K562 (cell line): ENCODE measurements around the gene PELI2.

Experiments used
- POLR2A ChIP-seq: fragments of 450-650 bp; conservative IDR thresholded peaks from 2 replicates; pipeline ENCODE4 v1.6.1; 2016
- POLR2AphosphoS5 ChIP-seq: IDR thresholded peaks from 2 replicates; pipeline ENCODE4 v1.6.1; 2011; ENCODE audit warnings: mild to moderate bottlenecking, low read depth, low read length, moderate library complexity; ENCODE audit not compliant: control insufficient read depth, insufficient read depth
- RFX5 ChIP-seq: IDR thresholded peaks from 2 replicates; pipeline ENCODE4 v1.6.1; 2011; ENCODE audit warnings: low read depth, mild to moderate bottlenecking, improper control_type of control experiment, low read length
- SAFB ChIP-seq: fragments of 200-400 bp; formaldehyde crosslinking; IDR thresholded peaks from 2 replicates; pipeline ENCODE4 v1.6.1; 2017; ENCODE audit warnings: low read depth, low read length, borderline replicate concordance
- SMARCB1 ChIP-seq: IDR thresholded peaks from 2 replicates; pipeline ENCODE4 v1.6.1; 2011; ENCODE audit warnings: improper control_type of control experiment, low read depth; ENCODE audit not compliant: insufficient read length
- TCF7 ChIP-seq: sonication (generic); IDR thresholded peaks from 2 replicates; pipeline ENCODE4 v1.6.1; 2016; ENCODE audit warnings: antibody characterized with exemption, borderline replicate concordance
- TEAD2 ChIP-seq: fragments of 450-650 bp; IDR thresholded peaks from 2 replicates; pipeline ENCODE4 v1.6.1; 2016; ENCODE audit warnings: missing genetic modification characterization, control low read depth, missing compliant biosample characterization
- ZFP36 ChIP-seq: fragments of 150-350 bp; IDR thresholded peaks from 2 replicates; pipeline ENCODE4 v1.6.1; 2018; ENCODE audit warnings: low read length, low read depth; ENCODE audit not compliant: partially characterized antibody
- ZNF133 ChIP-seq: fragments of 250-450 bp; sonication (Bioruptor Pico); IDR thresholded peaks from 2 replicates; pipeline ENCODE4 v1.4.0; 2020; ENCODE audit warnings: mild to moderate bottlenecking
- ZNF274 ChIP-seq: IDR thresholded peaks from 2 replicates; pipeline ENCODE4 v1.6.1; 2011; ENCODE audit warnings: low read depth, mild to moderate bottlenecking, low read length, moderate library complexity, borderline replicate concordance
- TF ChIP-seq, protein P1 (sequence below), 3 experiments: IDR thresholded peaks in 2 of 3; conservative IDR thresholded peaks in 1 of 3; 2 replicates each; pipeline ENCODE4 v1.5.1; 2011 to 2012; ENCODE audit warnings: low read length in 3 of 3, mild to moderate bottlenecking in 3 of 3, control low read depth in 2 of 3, improper control_type of control experiment in 1 of 3, inconsistent platforms in 1 of 3, low read depth in 1 of 3, mixed read lengths in 1 of 3, moderate library complexity in 1 of 3; ENCODE audit not compliant: insufficient read depth in 2 of 3
- TF ChIP-seq, protein P2 (sequence below): fragments of 450-650 bp; IDR thresholded peaks from 2 replicates; pipeline ENCODE4 v1.6.1; 2016; ENCODE audit warnings: borderline replicate concordance
- TF ChIP-seq, protein P3 (sequence below): fragments of 250-450 bp; sonication (Bioruptor Pico); IDR thresholded peaks from 2 replicates; pipeline ENCODE4 v1.5.0; 2020; ENCODE audit warnings: mild to moderate bottlenecking, borderline replicate concordance

DNA sequence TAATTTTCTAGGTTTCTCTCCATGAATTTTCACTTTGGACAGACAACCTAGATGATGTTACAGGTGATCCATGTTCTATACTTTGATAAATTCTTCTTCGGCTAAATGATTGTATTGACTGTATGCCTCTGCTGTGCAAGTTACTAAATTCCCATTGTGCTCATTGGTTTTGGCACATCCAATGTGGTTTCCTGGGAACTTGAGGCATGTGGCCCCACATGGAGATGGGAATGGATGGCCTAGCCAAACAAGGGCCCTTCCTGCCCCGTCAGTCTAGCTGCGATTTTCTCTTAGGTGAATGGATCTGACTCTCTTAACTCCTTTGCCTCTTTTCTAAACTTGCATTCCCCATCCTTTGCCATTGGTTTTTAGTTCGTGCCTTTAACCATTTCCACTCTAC lies 186.2 kb downstream of the PELI2 start:
- TF ChIP-seq SAFB = no peak
- no peak for TF ChIP-seq ZNF133 (CRISPR knock-in tag)
- TF ChIP-seq, protein P1, sequence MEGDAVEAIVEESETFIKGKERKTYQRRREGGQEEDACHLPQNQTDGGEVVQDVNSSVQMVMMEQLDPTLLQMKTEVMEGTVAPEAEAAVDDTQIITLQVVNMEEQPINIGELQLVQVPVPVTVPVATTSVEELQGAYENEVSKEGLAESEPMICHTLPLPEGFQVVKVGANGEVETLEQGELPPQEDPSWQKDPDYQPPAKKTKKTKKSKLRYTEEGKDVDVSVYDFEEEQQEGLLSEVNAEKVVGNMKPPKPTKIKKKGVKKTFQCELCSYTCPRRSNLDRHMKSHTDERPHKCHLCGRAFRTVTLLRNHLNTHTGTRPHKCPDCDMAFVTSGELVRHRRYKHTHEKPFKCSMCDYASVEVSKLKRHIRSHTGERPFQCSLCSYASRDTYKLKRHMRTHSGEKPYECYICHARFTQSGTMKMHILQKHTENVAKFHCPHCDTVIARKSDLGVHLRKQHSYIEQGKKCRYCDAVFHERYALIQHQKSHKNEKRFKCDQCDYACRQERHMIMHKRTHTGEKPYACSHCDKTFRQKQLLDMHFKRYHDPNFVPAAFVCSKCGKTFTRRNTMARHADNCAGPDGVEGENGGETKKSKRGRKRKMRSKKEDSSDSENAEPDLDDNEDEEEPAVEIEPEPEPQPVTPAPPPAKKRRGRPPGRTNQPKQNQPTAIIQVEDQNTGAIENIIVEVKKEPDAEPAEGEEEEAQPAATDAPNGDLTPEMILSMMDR (IDR thresholded peaks at IDR 0.05 in 2 of 3, conservative IDR thresholded peaks at IDR 0.05 in 1 of 3; ENCODE audit: insufficient read depth in 2 of 3, low read depth in 1 of 3, low read length in 3 of 3) = no peak
- TF ChIP-seq TEAD2 (tag) = no peak
- TF ChIP-seq, protein P2, sequence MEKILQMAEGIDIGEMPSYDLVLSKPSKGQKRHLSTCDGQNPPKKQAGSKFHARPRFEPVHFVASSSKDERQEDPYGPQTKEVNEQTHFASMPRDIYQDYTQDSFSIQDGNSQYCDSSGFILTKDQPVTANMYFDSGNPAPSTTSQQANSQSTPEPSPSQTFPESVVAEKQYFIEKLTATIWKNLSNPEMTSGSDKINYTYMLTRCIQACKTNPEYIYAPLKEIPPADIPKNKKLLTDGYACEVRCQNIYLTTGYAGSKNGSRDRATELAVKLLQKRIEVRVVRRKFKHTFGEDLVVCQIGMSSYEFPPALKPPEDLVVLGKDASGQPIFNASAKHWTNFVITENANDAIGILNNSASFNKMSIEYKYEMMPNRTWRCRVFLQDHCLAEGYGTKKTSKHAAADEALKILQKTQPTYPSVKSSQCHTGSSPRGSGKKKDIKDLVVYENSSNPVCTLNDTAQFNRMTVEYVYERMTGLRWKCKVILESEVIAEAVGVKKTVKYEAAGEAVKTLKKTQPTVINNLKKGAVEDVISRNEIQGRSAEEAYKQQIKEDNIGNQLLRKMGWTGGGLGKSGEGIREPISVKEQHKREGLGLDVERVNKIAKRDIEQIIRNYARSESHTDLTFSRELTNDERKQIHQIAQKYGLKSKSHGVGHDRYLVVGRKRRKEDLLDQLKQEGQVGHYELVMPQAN = no peak
- no peak for TF ChIP-seq ZNF274
- no peak for TF ChIP-seq ZFP36
- TF ChIP-seq, protein P3, sequence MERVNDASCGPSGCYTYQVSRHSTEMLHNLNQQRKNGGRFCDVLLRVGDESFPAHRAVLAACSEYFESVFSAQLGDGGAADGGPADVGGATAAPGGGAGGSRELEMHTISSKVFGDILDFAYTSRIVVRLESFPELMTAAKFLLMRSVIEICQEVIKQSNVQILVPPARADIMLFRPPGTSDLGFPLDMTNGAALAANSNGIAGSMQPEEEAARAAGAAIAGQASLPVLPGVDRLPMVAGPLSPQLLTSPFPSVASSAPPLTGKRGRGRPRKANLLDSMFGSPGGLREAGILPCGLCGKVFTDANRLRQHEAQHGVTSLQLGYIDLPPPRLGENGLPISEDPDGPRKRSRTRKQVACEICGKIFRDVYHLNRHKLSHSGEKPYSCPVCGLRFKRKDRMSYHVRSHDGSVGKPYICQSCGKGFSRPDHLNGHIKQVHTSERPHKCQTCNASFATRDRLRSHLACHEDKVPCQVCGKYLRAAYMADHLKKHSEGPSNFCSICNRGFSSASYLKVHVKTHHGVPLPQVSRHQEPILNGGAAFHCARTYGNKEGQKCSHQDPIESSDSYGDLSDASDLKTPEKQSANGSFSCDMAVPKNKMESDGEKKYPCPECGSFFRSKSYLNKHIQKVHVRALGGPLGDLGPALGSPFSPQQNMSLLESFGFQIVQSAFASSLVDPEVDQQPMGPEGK (CRISPR knock-in tag) = no peak
- no peak for TF ChIP-seq POLR2A
- TF ChIP-seq SMARCB1 = no peak
- TF ChIP-seq POLR2AphosphoS5 = no peak
- TF ChIP-seq RFX5 = no peak
- TF ChIP-seq TCF7 = no peak
